HL-60 (cell line): ENCODE measurements around the gene GRIA3.

Experiments
- GABPA ChIP-seq: IDR thresholded peaks from 2 replicates; pipeline ENCODE4 v1.6.1; 2012; ENCODE audit warnings: low read depth
- TF ChIP-seq, protein P1 (sequence below): IDR thresholded peaks from one replicate; pipeline ENCODE4 v1.5.1; 2011; ENCODE audit warnings: low read length, control low read depth, inconsistent platforms; ENCODE audit not compliant: insufficient read depth

DNA sequence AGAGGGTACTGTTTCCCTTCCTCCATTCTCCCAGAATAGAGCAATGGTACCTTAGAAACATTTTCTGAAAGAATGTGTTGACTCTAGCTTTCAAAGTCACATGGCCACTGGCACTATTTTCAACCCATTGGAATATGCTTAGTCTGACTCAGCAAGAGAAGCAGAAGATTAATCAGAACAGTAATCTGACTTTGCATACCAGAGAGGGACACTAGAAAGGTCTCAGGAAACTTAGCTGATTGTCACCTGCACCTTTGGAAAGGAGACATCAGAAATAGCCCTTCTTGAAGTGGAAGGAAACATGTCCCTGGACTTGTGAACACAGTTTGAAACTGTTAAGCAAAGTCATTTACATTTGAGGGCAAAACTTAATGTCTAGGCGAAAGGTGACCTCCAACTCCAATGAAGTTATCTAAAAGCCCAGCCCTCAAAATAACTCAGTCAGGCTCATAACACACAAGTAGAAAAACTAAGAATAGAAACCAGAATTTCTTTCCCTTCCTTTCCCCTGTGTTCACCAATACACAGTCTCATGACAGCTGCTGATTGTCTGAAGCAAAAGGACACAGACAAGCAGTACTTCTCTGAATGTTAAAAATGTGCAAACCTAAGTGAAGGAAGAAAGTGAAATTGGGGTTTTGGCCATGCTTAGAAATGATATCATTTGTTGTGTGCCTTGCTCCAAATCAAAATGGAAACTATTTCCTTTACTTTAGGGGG, 270.8 kb downstream of the GRIA3 start:
- TF ChIP-seq, protein P1, sequence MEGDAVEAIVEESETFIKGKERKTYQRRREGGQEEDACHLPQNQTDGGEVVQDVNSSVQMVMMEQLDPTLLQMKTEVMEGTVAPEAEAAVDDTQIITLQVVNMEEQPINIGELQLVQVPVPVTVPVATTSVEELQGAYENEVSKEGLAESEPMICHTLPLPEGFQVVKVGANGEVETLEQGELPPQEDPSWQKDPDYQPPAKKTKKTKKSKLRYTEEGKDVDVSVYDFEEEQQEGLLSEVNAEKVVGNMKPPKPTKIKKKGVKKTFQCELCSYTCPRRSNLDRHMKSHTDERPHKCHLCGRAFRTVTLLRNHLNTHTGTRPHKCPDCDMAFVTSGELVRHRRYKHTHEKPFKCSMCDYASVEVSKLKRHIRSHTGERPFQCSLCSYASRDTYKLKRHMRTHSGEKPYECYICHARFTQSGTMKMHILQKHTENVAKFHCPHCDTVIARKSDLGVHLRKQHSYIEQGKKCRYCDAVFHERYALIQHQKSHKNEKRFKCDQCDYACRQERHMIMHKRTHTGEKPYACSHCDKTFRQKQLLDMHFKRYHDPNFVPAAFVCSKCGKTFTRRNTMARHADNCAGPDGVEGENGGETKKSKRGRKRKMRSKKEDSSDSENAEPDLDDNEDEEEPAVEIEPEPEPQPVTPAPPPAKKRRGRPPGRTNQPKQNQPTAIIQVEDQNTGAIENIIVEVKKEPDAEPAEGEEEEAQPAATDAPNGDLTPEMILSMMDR, result no peak
- no peak for TF ChIP-seq GABPA
